Neutrophil (primary cell): Measurements from ENCODE around the gene G6PC3.

ENCODE experiments used
- H3K27ac ChIP-seq: fragments of 200-600 bp; sonication (generic); 2 replicates; pipeline ENCODE4 v1.5.1; 2016; ENCODE audit warnings: mild to moderate bottlenecking, moderate library complexity
- H3K27me3 ChIP-seq: fragments of 200-600 bp; sonication (generic); 2 replicates; pipeline ENCODE4 v1.6.0; 2016; ENCODE audit warnings: mild to moderate bottlenecking
- H3K36me3 ChIP-seq: fragments of 200-600 bp; sonication (generic); 2 replicates; pipeline ENCODE4 v1.5.1; 2017
- H3K4me1 ChIP-seq, 2 experiments: fragments of 200-600 bp in 1 of 2; sonication (generic) in 1 of 2; 1 replicate in 1 of 2; 2 replicates in 1 of 2; pipeline versions ENCODE4 v1.5.1 to v1.6.1; 2013 to 2016; ENCODE audit warnings: low read depth in 1 of 2, low read length in 1 of 2, mild to moderate bottlenecking in 1 of 2, moderate library complexity in 1 of 2; ENCODE audit not compliant: control insufficient read depth in 1 of 2, insufficient read depth in 1 of 2
- H3K4me3 ChIP-seq, 2 experiments: fragments of 200-600 bp in 1 of 2; sonication (generic) in 1 of 2; 1 replicate in 1 of 2; 2 replicates in 1 of 2; pipeline ENCODE4 v1.5.1; 2013 to 2016; ENCODE audit warnings: low read depth in 1 of 2, low read length in 1 of 2, mild to moderate bottlenecking in 1 of 2, moderate library complexity in 1 of 2
- H3K9me3 ChIP-seq: fragments of 200-600 bp; sonication (generic); 2 replicates; pipeline ENCODE4 v1.5.1; 2016
- TF ChIP-seq, protein P1 (sequence below): fragments of 200-600 bp; sonication (generic); IDR thresholded peaks from 2 replicates; pipeline ENCODE4 v1.5.1; 2016; ENCODE audit warnings: antibody characterized with exemption

G6PC3 gene

DNA sequence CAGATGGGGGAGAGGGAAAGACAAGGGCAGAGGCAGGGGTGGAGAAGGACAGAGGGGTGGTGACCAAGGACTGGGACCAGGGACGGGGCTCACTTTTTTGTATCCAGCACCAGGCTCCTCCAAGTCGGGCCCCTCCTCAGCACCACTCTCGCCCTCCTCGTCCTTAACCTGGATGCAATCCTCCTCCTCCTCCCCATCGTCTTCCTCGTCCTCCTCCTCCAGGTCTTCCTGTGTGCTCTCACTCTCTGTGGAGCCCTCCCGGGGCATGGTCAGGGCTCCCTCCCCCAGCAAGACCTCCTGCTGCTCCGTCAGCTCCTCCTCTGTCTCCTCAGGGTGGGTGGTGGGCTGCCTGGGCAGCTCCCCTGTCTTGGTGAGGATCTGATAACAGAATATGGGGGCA is 16.8 kb downstream of the G6PC3 start:
- H3K27me3 ChIP-seq, result no peaks in the 10 kb centered on the region
- no peak overlapping the region for H3K4me3 ChIP-seq
- TF ChIP-seq, protein P1, sequence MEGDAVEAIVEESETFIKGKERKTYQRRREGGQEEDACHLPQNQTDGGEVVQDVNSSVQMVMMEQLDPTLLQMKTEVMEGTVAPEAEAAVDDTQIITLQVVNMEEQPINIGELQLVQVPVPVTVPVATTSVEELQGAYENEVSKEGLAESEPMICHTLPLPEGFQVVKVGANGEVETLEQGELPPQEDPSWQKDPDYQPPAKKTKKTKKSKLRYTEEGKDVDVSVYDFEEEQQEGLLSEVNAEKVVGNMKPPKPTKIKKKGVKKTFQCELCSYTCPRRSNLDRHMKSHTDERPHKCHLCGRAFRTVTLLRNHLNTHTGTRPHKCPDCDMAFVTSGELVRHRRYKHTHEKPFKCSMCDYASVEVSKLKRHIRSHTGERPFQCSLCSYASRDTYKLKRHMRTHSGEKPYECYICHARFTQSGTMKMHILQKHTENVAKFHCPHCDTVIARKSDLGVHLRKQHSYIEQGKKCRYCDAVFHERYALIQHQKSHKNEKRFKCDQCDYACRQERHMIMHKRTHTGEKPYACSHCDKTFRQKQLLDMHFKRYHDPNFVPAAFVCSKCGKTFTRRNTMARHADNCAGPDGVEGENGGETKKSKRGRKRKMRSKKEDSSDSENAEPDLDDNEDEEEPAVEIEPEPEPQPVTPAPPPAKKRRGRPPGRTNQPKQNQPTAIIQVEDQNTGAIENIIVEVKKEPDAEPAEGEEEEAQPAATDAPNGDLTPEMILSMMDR, result no peak
- peaks cover 97% of the 10 kb centered on the region for H3K36me3 ChIP-seq
- H3K4me1 ChIP-seq, result no peaks in the 10 kb centered on the region
- no peaks in the 10 kb centered on the region for H3K9me3 ChIP-seq
- H3K27ac ChIP-seq, result no peak overlapping the region

DNA sequence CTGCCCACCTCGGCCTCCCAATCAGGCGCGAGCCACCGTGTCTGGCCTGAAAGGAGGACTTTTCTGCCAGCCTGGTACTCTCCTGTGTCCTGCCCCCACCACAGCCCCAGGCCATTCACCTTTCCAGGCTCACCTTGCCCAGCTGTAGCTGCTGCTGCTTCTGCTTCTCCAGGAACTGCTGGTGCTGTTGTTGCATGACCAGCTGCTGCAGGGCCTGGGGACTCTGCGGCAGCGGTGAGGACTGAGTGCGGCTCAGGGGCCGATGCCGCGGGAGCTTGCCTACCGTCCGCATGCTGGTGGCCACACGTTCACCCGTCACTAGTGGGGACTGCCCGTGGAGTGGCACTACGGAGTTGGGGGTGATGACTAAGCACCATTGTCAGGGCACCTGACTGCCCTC is 17.7 kb downstream of the G6PC3 start:
- Histone ChIP-seq H3K9me3 (no peaks in the 10 kb centered on the region), H3K36me3 (peaks cover 97% of the 10 kb centered on the region), H3K4me3 (no peak overlapping the region), H3K4me1 (no peaks in the 10 kb centered on the region), H3K27me3 (no peaks in the 10 kb centered on the region), H3K27ac (no peak overlapping the region)
- TF ChIP-seq, protein P1, result no peak

DNA sequence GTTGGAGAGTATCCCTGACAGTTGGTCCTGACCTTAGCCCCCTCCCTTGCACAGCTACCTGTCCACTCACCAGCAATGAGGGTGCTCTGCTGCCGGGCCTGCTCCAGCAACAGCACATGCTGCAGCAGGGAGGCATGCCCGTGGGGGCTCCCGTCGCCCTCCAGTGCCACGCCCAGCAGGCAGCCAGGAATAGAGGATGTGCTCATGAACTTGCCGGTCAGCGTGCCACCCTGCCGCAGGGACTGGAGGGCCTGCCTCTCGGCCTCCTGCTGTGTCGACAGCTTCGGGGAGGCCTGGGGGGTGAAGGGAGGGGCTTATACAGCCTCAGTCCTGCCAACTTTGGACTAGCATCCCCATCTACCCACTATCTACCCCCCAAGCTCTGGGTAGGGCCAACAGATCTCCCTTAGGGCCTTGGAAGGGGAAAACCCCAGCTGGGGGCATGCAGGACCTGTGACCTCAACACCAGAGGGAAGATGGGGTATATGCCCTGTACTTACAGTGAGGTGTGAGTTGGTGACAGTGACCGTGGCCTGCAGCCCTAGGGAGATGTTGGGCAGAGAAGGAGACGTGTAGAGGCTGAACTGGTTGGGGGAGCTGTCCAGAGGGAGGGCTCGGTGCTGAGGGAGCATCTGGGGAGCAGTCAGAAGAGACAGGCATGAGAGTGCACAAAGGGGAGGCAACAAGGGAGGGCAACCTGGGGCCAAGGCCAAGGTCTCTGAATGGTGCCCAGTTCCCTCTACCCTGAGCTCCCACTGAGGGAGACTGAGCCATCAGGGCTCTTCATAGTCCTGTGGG is 20.9 kb downstream of the G6PC3 start:
- H3K9me3 ChIP-seq, result no peaks in the 10 kb centered on the region
- peaks cover 8 to 11% of the 10 kb centered on the region in 2 experiments for H3K4me1 ChIP-seq
- H3K4me3 ChIP-seq, result no peak overlapping the region
- TF ChIP-seq, protein P1, result no peak
- H3K36me3 ChIP-seq, result peaks cover 71% of the 10 kb centered on the region
- no peaks in the 10 kb centered on the region for H3K27me3 ChIP-seq
- no peak overlapping the region for H3K27ac ChIP-seq

DNA sequence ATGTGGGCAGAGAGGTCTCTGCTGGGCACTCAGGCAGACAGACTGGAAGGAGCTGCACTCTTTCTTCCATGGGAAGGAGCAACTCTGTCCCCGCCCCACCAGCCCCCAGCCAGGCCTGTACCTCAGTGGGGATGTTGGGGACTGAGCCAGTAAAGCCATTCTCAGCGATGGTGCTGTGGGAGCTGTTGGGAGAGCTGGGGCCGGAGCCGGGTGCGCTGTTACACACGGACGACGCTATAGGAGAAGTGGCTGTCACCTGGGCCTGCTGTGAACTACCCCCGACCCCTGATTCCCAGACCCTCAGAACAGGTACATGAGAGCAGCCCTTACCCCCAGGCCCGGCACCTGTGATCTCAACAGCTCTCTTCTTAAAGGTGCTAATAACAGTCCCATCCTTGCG is 21.5 kb downstream of the G6PC3 start:
- Histone ChIP-seq H3K36me3 (peaks cover 64% of the 10 kb centered on the region), H3K4me3 (no peak overlapping the region), H3K4me1 (peaks cover 8 to 14% of the 10 kb centered on the region in 2 experiments), H3K27me3 (no peaks in the 10 kb centered on the region), H3K27ac (no peak overlapping the region), H3K9me3 (no peaks in the 10 kb centered on the region)
- TF ChIP-seq, protein P1, result no peak

DNA sequence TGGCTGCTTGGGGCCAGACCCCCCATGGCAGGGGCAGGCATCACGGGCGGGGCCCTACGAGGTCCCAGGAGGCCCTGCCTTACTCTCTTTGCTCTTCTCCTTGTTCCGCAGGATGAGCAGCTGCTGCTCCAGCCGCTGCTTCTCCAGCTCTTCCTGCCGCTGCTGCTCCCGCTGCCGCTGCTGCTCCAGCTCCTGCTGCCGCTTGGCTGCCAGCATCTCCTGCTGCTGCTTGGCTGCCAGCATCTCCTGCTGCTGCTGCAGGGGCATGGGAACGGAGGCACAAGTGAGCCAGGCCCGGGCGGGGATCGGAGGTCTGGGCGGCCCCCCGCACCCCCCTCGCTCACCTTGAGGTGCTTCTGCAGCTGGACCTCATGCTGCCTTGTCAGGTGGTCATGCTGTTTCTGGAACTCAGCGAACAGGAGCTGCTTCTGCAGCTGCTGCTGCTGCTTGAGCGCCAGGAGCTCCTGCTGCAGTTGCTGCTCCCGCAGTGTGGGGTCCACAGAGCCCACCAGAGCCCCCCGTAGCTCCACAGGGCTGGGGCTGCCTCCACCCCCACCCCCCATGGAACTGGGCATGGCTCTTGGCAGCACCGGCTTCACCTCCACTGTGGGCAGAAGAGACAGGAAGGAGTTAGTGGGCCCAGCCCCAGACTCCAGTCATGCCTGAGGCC is 22.8 kb downstream of the G6PC3 start:
- Histone ChIP-seq H3K4me1 (peaks cover 8 to 23% of the 10 kb centered on the region in 2 experiments), H3K9me3 (no peaks in the 10 kb centered on the region), H3K27ac (no peak overlapping the region), H3K4me3 (no peak overlapping the region), H3K27me3 (no peaks in the 10 kb centered on the region), H3K36me3 (peaks cover 51% of the 10 kb centered on the region)
- TF ChIP-seq, protein P1, result no peak
